HG03460 (cell line): ENCODE data around the gene STAG1.
"Not testable (repeated sequence)": the region's sequence is repeated elsewhere in the genome, so short reads cannot be mapped to it uniquely, and the experiment has no call there.

Experiments
- ATAC-seq: cut with Tn5 transposase; IDR thresholded peaks from one replicate; pipeline ENCODE4 v1.9.1; 2021; ENCODE audit not compliant: unreplicated experiment

STAG1 gene

DNA sequence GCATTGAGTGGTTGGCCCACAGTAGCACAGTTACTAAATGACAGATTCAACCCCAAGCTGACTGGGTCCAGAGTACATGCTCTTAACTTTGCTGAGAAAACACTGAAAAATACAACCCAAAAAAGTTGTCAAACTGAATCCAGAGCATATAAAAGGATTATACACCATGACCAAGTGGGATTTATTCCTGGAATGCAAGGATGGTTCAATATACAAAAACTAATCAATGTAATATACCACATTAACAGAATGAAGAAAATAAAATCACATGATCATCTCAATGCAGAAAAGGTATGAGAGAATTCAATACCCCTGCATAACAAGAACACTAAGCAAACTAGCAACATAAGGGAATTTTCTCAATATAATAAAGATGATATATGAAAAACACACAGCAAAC, 98.5 kb downstream of the STAG1 start:
- no peak for ATAC-seq

DNA sequence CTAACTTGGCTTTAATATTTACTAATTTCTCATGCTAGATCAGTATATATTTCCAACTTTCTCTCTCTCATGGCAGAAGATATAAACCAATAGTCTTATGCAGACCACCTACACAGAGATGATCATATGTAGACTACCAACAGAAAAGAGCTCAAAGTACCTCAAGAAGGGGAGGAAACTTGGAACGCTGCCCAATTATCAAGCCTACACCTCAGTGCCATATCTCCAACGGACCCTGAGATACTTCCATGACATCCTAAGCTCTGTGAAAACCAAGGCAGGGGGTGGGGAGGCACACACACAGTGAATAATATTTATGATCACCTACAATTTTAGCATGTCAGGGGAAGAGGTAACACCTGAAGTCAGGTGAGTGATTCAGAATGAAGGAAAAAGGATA, 100.6 kb downstream of the STAG1 start:
- ATAC-seq: no peak

DNA sequence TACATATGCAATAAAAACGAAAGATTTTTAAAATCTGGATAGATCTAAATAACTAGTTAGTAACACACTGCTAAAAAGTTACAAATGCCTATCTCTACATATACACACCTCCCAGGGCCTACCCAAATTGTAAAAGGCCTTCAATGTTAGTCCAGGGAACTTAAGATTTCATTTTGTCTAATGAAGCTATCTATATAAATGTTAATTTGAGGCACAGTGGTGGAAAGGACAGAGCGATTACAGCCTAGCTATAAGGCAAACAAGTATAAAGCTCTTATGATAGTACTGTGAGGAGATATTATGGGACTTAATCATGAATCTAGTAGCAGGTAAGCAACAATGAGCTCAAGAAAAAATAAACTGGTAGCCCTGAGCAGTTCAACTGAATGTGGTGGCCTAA, 101.7 kb downstream of the STAG1 start:
- ATAC-seq: no peak

GRCh38 chr3:136645915-136646314, 106.3 kb downstream of the STAG1 start:
- peak; percentile 83 for ATAC-seq

DNA sequence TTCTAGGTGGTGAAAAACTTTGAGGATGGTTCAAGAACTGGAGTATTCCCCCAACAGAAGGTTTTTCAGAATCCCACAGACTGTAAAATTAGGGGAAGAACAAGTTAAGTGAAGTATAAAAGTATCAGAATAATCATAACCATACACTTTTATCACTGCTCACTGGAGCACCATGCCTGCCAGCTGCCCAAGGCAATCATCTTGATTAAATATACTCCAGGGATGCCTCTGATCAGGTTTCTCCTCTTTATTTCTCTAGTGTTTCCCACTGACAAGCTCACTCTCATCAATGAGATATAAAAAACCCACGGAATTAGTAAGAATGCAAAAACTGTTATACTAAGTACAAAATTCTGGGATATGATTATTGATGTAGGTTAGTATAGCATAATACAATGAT, 108.0 kb downstream of the STAG1 start:
- no peak for ATAC-seq

- not testable (repeated sequence) for ATAC-seq
Observed at GRCh38 chr3:136643380-136643779, 108.8 kb downstream of the STAG1 start.

DNA sequence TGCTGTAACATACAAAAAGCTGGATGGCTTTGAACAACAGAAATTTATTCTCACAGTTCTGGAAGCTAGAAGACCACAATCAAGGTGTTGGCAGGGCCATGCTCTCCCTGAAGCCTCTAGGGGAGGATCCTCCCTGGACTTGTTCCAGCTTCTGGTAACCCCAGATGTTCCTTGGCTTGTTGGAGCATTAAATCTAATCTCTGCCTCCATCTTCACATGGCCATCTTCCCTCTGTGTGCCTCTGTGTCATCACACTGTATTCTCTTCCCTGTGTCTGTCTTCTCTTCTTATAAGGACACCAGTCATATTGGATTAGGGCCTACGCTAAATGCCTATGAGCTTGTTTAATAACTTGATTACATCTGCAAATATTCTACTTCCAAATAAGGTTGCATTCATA, 109.5 kb downstream of the STAG1 start:
- no peak for ATAC-seq

GRCh38 chr3:136639069-136639468, 113.1 kb downstream of the STAG1 start:
- ATAC-seq: no peak

DNA sequence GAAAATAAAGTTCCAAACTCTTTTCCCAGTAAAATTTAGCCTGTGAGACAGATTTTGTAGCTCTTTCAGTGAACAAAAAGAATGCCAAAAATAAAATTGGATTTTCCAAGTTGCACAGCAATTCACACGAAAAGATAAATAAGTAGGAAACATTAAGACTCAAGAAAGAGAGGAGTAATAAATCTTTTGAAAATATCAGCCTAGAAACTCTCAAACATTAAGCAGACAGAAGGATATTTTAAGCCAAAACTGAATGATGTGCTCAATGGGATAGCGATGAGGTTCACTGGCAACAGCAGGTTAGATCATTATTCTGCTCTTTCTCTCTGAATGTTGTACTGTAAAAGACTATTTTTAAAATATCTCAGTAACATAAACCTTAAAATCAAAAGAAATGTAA, 115.0 kb downstream of the STAG1 start:
- no peak for ATAC-seq

GRCh38 chr3:136634821-136635220, 117.4 kb downstream of the STAG1 start:
- ATAC-seq: no peak

- no peak for ATAC-seq
Observed at GRCh38 chr3:136632625-136633081, 119.5 kb downstream of the STAG1 start.

GRCh38 chr3:136631424-136631823, 120.8 kb downstream of the STAG1 start:
- no peak for ATAC-seq

- ATAC-seq: no peak
Observed at GRCh38 chr3:136630915-136631314, 121.3 kb downstream of the STAG1 start.

GRCh38 chr3:136626493-136626892, 125.7 kb downstream of the STAG1 start:
- no peak for ATAC-seq

DNA sequence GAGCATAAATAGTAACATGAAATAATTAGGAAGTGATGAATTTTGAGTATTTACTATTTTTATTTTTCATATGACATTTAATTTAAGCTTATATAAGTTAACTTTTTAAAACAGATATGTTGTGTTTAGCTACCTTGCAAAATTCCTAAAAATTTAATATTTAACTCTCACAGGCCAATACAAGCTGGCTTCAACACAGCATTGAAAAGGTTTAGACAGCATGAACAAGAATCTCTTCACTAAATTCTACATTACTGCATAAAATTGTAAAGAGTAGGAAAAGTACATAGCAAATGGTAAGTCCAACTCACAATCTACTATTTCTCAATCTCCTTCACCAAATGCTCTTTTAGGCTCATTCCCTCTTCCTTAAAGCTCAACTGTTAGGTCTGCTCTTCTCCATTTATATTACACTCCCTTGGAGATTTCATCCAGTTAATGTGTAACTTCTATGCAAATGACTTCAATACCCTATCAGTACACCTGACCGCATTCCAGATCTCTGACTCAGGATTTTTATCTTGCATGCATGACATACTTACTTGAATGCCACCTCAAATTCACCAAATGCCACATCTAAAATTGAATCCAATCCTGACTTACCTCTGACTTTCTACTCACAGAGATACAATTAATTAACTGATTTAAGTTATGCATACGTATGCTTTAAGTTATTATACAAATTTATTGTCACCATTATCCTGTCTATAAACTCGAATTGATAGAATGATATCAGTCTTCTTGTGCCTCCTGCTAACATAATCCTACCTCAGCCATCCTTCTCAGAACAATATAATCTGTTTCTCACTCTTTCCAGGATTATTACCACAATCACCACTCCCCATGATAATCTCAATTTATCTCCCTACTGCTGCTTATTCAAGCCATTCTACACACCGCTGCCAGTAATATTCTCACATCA, 127.0 kb downstream of the STAG1 start:
- ATAC-seq: no peak

DNA sequence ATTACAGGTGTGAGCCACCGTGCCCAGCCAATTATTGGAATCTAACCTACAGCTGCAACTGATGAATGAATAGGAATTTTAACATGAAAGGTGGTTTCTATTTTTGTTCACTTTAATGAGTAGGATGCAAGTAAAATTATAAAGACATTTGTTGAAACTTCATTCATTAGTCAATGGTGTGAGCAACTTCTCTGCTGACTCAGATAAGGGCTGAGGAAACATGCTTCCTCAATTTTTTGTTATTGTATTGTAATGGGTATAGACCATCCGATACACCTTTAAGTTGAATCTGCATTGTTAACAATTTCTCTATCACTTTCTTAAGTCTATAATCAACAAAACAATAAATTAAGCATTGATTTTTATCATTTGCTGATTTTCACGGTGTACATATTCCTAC, 127.8 kb downstream of the STAG1 start:
- no peak for ATAC-seq

- ATAC-seq: no peak
Observed at GRCh38 chr3:136621628-136622027, 130.6 kb downstream of the STAG1 start.

DNA sequence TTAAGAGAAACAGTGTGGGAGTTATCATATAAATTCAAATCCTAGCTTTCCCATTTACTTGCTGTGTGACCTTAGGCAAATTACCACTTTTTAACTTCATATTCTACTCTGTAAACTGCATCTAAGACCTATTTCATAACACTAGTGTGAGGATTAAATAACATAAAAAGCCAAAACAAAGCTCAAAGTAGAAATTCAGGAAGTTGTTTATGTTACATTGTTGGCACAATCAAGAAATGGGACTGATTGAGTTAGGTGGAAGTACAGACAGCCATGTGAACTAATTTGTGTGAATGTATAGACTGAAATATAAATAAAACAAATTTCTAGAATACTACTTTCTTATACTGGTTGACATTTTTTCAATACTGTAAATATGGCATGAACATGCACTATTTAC, 131.7 kb downstream of the STAG1 start:
- ATAC-seq: no peak

GRCh38 chr3:136617969-136618525, 134.1 kb downstream of the STAG1 start:
- not testable (repeated sequence) for ATAC-seq

DNA sequence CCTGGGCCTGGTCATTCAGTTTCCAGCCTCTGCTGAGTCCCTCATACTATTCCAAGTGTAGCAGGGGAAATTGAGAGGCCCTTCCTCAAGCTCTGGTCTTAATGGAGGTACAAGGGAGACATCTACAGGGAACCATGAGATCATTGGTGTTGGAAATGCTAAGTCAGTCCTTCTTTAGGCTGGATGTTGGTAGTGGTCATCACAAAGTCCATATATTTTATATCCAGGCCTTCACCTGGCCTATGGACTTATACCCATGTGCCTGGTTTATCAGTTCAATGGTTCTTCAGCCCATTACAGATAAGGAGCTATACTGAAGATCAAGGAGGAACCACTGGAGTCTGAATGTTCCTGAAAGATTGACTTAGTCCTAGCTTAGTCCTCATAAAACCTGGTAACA, 135.0 kb downstream of the STAG1 start:
- ATAC-seq: no peak

- no peak for ATAC-seq
Observed at GRCh38 chr3:136612512-136612911, 139.7 kb downstream of the STAG1 start.

- ATAC-seq: no peak
Observed at GRCh38 chr3:136606990-136607389, 145.2 kb downstream of the STAG1 start.
